Cerebellar cortex (tissue), 1 donor: ENCODE data around the gene KIF3B.
"Not testable (repeated sequence)": the region's sequence is repeated elsewhere in the genome, so short reads cannot be mapped to it uniquely, and the experiment has no call there.

ENCODE experiments used
- DNase-seq: peaks from one replicate; pipeline ENCODE4 v3.0.0-alpha.2; 2015; ENCODE audit warnings: low spot score

Gene KIF3B

GRCh38 chr20:32357375-32357868 is 80.0 kb downstream of the KIF3B start:
- DNase-seq = no peak

- DNase-seq = peak; percentile 97
Observed at GRCh38 chr20:32357869-32358631, 80.6 kb downstream of the KIF3B start, which contains the start of gene ASXL1. Gene ASXL1 (plus strand): TSS chr20:32358331. CDS start chr20:32358776, 445 bp downstream.

- no peak for DNase-seq
Observed at GRCh38 chr20:32358632-32358882, 81.1 kb downstream of the KIF3B start.

- DNase-seq = peak; percentile 58
Observed at GRCh38 chr20:32358883-32359632, 81.6 kb downstream of the KIF3B start.

GRCh38 chr20:32359633-32360332 is 82.3 kb downstream of the KIF3B start:
- no peak for DNase-seq

- DNase-seq = no peak
Observed at GRCh38 chr20:32360333-32360634, 82.8 kb downstream of the KIF3B start.

GRCh38 chr20:32362901-32363364 is 85.5 kb downstream of the KIF3B start:
- no peak for DNase-seq

GRCh38 chr20:32363492-32363891 is 86.0 kb downstream of the KIF3B start:
- DNase-seq = no peak

GRCh38 chr20:32364554-32365208 is 87.2 kb downstream of the KIF3B start:
- DNase-seq = peak; percentile 25

- peak; percentile 66 for DNase-seq
Observed at GRCh38 chr20:32365564-32365963, 88.1 kb downstream of the KIF3B start.

- DNase-seq = no peak
Observed at GRCh38 chr20:32366380-32366779, 88.9 kb downstream of the KIF3B start.

GRCh38 chr20:32368323-32368722 is 90.9 kb downstream of the KIF3B start:
- no peak for DNase-seq

- no peak for DNase-seq
Observed at GRCh38 chr20:32368925-32369324, 91.5 kb downstream of the KIF3B start.

GRCh38 chr20:32370897-32371296 is 93.4 kb downstream of the KIF3B start:
- no peak for DNase-seq

- DNase-seq = no peak
Observed at GRCh38 chr20:32378461-32378860, 101.0 kb downstream of the KIF3B start.

- DNase-seq = not testable (repeated sequence)
Observed at GRCh38 chr20:32380037-32380436, 102.6 kb downstream of the KIF3B start.

- DNase-seq = no peak
Observed at GRCh38 chr20:32380745-32381144, 103.3 kb downstream of the KIF3B start.

GRCh38 chr20:32382102-32382950 is 104.9 kb downstream of the KIF3B start:
- DNase-seq = peak; percentile 38

GRCh38 chr20:32383441-32383840 is 106.0 kb downstream of the KIF3B start:
- not testable (repeated sequence) for DNase-seq
